Mesendoderm (in vitro differentiated cells): ENCODE data around the gene CNOT11.
"Not testable (repeated sequence)": the region's sequence is repeated elsewhere in the genome, so short reads cannot be mapped to it uniquely, and the experiment has no call there.

Source experiments
- DNase-seq: peaks from one replicate; pipeline ENCODE4 v3.0.0; 2013
- H2AK5ac ChIP-seq: 2 replicates; pipeline ENCODE4 v1.6.1; 2013; ENCODE audit warnings: low read length, inconsistent platforms
- H2BK120ac ChIP-seq: 2 replicates; pipeline ENCODE4 v1.6.1; 2013; ENCODE audit warnings: low read depth, mild to moderate bottlenecking, low read length, moderate library complexity, mixed read lengths
- H2BK15ac ChIP-seq: replicated peaks from 2 replicates; pipeline ENCODE4 v1.6.1; 2013; ENCODE audit warnings: low read depth, mild to moderate bottlenecking, moderate library complexity
- H2BK5ac ChIP-seq: 2 replicates; pipeline ENCODE4 v1.6.1; 2013; ENCODE audit warnings: low read length, inconsistent platforms
- H3K18ac ChIP-seq: 2 replicates; pipeline ENCODE4 v1.6.1; 2013; ENCODE audit warnings: mild to moderate bottlenecking, low read length, mixed read lengths
- H3K23ac ChIP-seq: one replicate; pipeline ENCODE4 v1.6.1; 2013; ENCODE audit warnings: low read length
- H3K27ac ChIP-seq: 2 replicates; pipeline ENCODE4 v1.5.1; 2013; ENCODE audit warnings: low read depth, mild to moderate bottlenecking, inconsistent platforms, low read length, moderate library complexity
- H3K27me3 ChIP-seq: 2 replicates; pipeline ENCODE4 v1.6.1; 2013; ENCODE audit warnings: low read length, control low read depth, mild to moderate bottlenecking, inconsistent platforms; ENCODE audit not compliant: insufficient read depth, poor library complexity
- H3K36me3 ChIP-seq: 2 replicates; pipeline ENCODE4 v1.6.1; 2013; ENCODE audit warnings: low read length, inconsistent platforms; ENCODE audit not compliant: control insufficient read depth, insufficient read depth
- H3K4ac ChIP-seq: one replicate; pipeline ENCODE4 v1.6.1; 2013; ENCODE audit warnings: low read depth, mild to moderate bottlenecking, low read length, moderate library complexity
- H3K4me1 ChIP-seq: 2 replicates; pipeline ENCODE4 v1.6.1; 2013; ENCODE audit warnings: low read depth, low read length, inconsistent platforms; ENCODE audit not compliant: control insufficient read depth
- H3K4me2 ChIP-seq: 2 replicates; pipeline ENCODE4 v1.6.1; 2013; ENCODE audit warnings: low read length
- H3K4me3 ChIP-seq: 2 replicates; pipeline ENCODE4 v1.5.1; 2013; ENCODE audit warnings: mild to moderate bottlenecking, low read length
- H3K56ac ChIP-seq: one replicate; pipeline ENCODE4 v1.6.1; 2013; ENCODE audit warnings: low read length
- H3K79me1 ChIP-seq: 2 replicates; pipeline ENCODE4 v1.6.1; 2013; ENCODE audit warnings: low read length, inconsistent platforms
- H3K79me2 ChIP-seq: 2 replicates; pipeline ENCODE4 v1.6.1; 2013; ENCODE audit warnings: mild to moderate bottlenecking, low read length; ENCODE audit not compliant: control insufficient read depth, insufficient read depth
- H3K9ac ChIP-seq: 2 replicates; pipeline ENCODE4 v1.6.1; 2013; ENCODE audit warnings: low read length, inconsistent platforms
- H4K5ac ChIP-seq: one replicate; pipeline ENCODE4 v1.6.1; 2013; ENCODE audit warnings: low read length
- H4K8ac ChIP-seq: one replicate; pipeline ENCODE4 v1.6.1; 2013; ENCODE audit warnings: low read depth, mild to moderate bottlenecking, control low read depth, low read length, moderate library complexity
- WGBS: extraction: QIAGEN DNeasy Blood & Tissue Kit; methylation state at CpG from one replicate; pipeline ENCODE4 v1.1.7; 2013; ENCODE audit warnings: low lambda C conversion rate, missing lambda C conversion rate; ENCODE audit not compliant: insufficient coverage; ENCODE audit errors: extremely low coverage; 5-methylcytosine and 5-hydroxymethylcytosine counted together

The CNOT11 gene

DNA sequence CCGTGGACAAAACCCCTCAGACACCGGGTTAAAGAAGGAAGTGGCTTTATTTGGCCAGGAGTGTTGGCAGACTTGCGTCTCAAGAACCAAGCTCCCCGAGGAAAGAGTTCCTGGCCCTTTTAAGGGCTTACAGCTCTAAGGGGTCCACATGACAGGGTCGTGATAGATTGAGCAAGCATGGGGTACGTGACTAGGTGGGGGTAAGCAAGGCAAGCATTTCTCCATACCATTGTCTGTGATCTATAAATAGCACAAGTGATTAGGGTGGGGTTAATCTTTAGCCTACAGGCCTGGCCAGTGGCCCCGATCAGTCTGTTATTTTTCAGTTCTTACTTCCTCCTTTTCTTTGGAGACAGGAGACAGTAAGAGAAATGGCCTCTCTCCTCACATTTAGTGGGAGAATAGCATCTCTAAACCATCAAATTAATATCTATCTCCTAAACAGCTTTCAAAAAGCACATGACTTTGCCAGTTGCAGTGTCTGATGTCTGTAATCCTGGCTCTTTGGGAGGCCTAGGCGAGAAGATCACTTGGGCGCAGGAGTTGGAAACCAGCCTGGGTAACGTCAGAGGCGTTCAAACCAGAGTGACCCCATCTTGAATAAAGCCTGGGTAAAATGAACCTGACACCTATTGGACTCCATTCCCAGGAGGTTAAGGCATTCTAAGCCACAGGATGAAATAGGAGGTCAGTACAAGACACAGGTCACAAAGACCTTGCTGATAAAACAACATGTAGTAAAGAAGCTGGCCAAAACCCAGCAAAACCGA is 18.3 kb upstream of the CNOT11 start:
- Histone ChIP-seq H3K4me2 (no peak overlapping the region), H2BK15ac (no peak overlapping the region), H2BK120ac (no peak overlapping the region), H4K8ac (no peak overlapping the region), H3K4ac (no peak overlapping the region), H3K27ac (no peak overlapping the region), H3K56ac (no peak overlapping the region), H3K36me3 (no peaks in the 10 kb centered on the region), H3K4me3 (no peak overlapping the region), H3K27me3 (no peaks in the 10 kb centered on the region), H3K79me2 (no peaks in the 10 kb centered on the region), H3K4me1 (no peaks in the 10 kb centered on the region), H2AK5ac (no peak overlapping the region), H3K79me1 (no peaks in the 10 kb centered on the region), H2BK5ac (no peak overlapping the region), H3K9ac (no peak overlapping the region), H4K5ac (no peak overlapping the region), H3K23ac (no peak overlapping the region), H3K18ac (no peak overlapping the region)
- no CpG with 5 or more reads among the region's 12 CpGs for WGBS
- no peak for DNase-seq

DNA sequence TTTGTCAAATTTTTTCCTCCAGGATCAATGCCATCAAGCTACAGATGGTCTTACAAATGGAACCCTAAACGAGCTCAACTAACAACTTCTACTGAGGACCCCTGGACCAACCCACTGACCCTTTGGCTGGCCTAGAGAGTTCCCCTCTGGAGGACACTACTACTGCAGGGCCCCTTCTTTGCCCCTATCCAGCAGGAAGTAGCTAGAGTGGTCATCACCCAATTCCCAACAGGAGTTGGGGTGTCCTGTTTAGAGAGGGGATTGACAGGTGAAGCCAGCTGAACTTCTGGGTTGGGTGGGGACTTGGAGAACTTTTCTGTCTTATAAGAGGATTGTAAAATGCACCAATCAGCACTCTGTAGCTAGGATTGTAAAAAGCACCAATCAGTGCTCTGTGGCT is 16.7 kb upstream of the CNOT11 start:
- no CpG with 5 or more reads among the region's 1 CpG for WGBS
- not testable (repeated sequence) for H2BK15ac ChIP-seq

DNA sequence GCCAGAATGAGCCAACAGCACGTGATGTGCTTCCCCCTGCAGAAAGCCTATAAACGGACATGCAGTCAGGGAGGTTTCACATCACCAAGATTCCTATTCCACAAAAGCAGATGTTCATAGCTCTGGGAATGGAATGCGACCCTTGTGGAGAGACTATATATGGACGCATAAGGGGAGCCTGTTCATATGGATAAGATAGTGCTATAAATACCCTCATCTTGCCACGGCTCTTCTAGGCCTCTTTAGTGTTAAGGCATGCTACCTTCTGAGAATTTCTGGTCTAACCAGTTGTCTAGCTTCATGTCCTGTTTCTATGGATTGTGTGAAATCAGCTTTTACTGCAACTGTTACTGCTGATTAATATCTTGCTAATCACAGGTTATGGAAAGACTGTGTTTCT is 14.7 kb upstream of the CNOT11 start:
- not testable (repeated sequence) for H3K4ac ChIP-seq, H3K79me2 ChIP-seq, H3K36me3 ChIP-seq, DNase-seq, H3K56ac ChIP-seq, H2BK120ac ChIP-seq, H4K5ac ChIP-seq, H3K79me1 ChIP-seq, H2AK5ac ChIP-seq, H3K27ac ChIP-seq, H2BK15ac ChIP-seq, H3K27me3 ChIP-seq, H3K4me3 ChIP-seq, H3K4me2 ChIP-seq, H4K8ac ChIP-seq, H3K4me1 ChIP-seq, H3K23ac ChIP-seq, H2BK5ac ChIP-seq, H3K9ac ChIP-seq, H3K18ac ChIP-seq
- no CpG with 5 or more reads among the region's 5 CpGs for WGBS

More for the DNA sequence above, 16.7 kb upstream of the CNOT11 start:
- H3K27me3 ChIP-seq, H3K4me1 ChIP-seq, H3K4me2 ChIP-seq, H3K18ac ChIP-seq, H3K79me2 ChIP-seq, H3K23ac ChIP-seq, H3K27ac ChIP-seq, H4K8ac ChIP-seq, H3K56ac ChIP-seq, H3K4me3 ChIP-seq, DNase-seq, H3K9ac ChIP-seq, H2AK5ac ChIP-seq, H2BK120ac ChIP-seq, H2BK5ac ChIP-seq, H3K79me1 ChIP-seq, H4K5ac ChIP-seq, H3K36me3 ChIP-seq, H3K4ac ChIP-seq: not testable (repeated sequence)

DNA sequence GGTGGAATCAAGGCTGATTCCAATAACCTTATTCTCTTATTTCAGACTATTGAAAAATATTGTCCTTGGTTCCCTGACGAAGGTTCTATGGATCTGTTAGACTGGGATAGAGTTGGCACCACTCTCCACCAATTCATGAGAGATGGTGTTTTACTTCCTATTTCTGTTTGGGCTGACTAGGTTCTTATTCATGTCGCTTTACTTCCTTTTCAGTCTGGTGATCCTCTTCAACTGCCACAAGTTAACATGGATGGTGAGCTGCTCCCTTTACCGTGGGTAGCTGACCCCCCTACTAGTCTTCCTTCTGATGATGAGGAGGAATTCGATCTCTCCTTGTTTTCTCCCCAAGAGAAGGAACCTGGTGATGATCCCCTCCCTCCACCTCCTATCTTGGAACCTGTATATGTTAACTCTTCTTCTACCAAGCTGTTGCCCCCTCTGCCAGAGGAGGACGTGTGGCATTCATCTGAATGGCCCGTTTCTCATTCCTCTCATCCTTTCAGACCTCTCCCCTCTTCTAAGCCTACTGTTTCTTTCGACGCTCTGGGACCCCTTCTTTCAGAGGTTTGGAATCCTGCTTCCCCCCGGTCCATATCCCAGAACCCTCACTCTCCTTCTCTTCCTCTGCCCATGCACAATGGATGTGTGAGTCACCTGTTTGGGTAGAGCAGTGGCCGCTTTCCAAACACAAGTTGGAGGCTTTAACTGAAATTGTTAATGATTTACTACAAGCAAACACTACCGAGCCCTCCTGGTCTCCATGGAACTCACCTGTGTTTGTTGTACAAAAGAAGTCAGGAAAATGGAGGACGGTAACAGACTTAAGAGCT is 13.5 kb upstream of the CNOT11 start:
- Histone ChIP-seq H4K8ac (no peak overlapping the region), H3K9ac (no peak overlapping the region), H3K18ac (no peak overlapping the region), H4K5ac (no peak overlapping the region), H3K36me3 (no peaks in the 10 kb centered on the region), H3K27me3 (no peaks in the 10 kb centered on the region), H3K4me1 (no peaks in the 10 kb centered on the region), H2BK5ac (no peak overlapping the region), H3K79me1 (no peaks in the 10 kb centered on the region), H3K27ac (no peak overlapping the region), H2BK120ac (no peak overlapping the region), H3K79me2 (no peaks in the 10 kb centered on the region), H3K4ac (no peak overlapping the region), H3K4me3 (no peak overlapping the region), H2AK5ac (no peak overlapping the region), H3K23ac (no peak overlapping the region), H3K4me2 (no peak overlapping the region), H3K56ac (no peak overlapping the region), H2BK15ac (no peak overlapping the region)
- DNase-seq = no peak
- no CpG with 5 or more reads among the region's 12 CpGs for WGBS

DNA sequence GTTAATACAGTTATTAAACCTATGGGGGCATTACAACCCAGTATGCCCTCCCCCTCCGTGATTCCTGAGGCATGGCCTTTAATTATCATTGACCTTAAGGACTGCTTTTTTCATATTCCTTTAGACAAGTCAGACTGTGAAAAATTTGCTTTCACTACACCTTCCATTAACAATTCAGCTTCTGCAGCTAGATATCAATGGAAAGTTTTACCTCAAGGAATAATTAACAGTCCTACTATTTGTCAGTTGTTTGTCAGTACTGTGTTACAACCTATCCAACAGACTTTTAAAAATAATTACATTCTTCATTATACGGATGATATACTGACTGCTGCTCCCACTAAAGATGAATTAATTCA is 12.9 kb upstream of the CNOT11 start:
- H3K18ac ChIP-seq, H3K4me1 ChIP-seq, H3K4me2 ChIP-seq, DNase-seq, H2BK15ac ChIP-seq, H2BK120ac ChIP-seq, H2BK5ac ChIP-seq, H3K56ac ChIP-seq, H3K79me2 ChIP-seq, H2AK5ac ChIP-seq, H3K27ac ChIP-seq, H4K5ac ChIP-seq, H4K8ac ChIP-seq, H3K23ac ChIP-seq, H3K4ac ChIP-seq, H3K27me3 ChIP-seq, H3K9ac ChIP-seq, H3K4me3 ChIP-seq, H3K36me3 ChIP-seq, H3K79me1 ChIP-seq: not testable (repeated sequence)
- no CpG with 5 or more reads among the region's 2 CpGs for WGBS
